ENCODE results near the gene MRPL55. TPM values are rescaled to one million over a fixed set of nuclear protein-coding genes. Genes with fewer than 3 reads are reported as not detected.
A peak's percentile ranks its signal among the peaks of the same experiment; 100 is the strongest.

The MRPL55 gene
- total and polyA plus RNA-seq, 2 of the 13 experiments (the other 11 are each of a cell fraction or from before 2014, with no cell fraction given): 58.6 to 92.9 TPM

DNA sequence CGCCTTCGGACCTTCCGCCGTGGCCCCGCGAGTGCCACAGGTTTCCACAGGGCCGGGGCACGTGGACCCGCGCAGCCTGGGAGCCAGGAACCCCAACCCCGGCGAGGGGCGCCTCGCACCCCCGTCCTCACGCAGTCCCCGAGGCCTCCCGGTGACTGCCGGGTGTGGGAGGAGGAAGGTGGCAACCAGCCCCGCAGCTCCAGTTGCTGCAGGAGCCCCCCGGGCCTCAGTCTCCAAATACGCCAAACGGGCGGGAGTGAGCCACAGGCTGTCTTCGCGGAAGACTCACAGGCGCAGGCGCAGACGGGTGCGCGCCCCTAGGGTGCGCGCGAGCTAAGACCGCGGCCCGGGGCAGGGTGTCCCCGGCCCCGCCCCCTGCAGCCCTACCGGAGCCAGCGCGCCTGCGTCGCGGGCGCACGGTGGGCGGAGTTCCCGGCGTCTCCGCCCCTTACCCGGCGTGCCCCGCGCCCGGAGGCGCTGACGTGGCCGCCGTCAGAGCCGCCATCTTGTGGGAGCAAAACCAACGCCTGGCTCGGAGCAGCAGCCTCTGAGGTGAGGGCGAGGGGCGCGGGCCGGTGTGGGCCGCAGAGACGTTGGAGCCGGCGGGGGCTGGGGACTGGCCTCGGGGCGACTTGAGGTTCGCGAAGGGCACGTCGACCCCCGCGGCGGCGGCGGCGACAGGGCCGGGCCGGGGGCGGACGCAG is 26.7 kb downstream of the MRPL55 start, which contains the start of gene ARF1 (continued):
- TF ChIP-seq, protein P1, sequence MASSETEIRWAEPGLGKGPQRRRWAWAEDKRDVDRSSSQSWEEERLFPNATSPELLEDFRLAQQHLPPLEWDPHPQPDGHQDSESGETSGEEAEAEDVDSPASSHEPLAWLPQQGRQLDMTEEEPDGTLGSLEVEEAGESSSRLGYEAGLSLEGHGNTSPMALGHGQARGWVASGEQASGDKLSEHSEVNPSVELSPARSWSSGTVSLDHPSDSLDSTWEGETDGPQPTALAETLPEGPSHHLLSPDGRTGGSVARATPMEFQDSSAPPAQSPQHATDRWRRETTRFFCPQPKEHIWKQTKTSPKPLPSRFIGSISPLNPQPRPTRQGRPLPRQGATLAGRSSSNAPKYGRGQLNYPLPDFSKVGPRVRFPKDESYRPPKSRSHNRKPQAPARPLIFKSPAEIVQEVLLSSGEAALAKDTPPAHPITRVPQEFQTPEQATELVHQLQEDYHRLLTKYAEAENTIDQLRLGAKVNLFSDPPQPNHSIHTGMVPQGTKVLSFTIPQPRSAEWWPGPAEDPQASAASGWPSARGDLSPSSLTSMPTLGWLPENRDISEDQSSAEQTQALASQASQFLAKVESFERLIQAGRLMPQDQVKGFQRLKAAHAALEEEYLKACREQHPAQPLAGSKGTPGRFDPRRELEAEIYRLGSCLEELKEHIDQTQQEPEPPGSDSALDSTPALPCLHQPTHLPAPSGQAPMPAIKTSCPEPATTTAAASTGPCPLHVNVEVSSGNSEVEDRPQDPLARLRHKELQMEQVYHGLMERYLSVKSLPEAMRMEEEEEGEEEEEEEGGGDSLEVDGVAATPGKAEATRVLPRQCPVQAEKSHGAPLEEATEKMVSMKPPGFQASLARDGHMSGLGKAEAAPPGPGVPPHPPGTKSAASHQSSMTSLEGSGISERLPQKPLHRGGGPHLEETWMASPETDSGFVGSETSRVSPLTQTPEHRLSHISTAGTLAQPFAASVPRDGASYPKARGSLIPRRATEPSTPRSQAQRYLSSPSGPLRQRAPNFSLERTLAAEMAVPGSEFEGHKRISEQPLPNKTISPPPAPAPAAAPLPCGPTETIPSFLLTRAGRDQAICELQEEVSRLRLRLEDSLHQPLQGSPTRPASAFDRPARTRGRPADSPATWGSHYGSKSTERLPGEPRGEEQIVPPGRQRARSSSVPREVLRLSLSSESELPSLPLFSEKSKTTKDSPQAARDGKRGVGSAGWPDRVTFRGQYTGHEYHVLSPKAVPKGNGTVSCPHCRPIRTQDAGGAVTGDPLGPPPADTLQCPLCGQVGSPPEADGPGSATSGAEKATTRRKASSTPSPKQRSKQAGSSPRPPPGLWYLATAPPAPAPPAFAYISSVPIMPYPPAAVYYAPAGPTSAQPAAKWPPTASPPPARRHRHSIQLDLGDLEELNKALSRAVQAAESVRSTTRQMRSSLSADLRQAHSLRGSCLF (CRISPR knock-in tag; IDR thresholded peaks at IDR 0.05; ENCODE audit: borderline replicate concordance): 0 out of 2 replicates have a peak, but pooled peaks have one; percentile 51
- TF ChIP-seq ZNF367 (CRISPR knock-in tag; IDR thresholded peaks at IDR 0.05; ENCODE audit: borderline replicate concordance) (no peak), YEATS2 (CRISPR knock-in tag; IDR thresholded peaks at IDR 0.05; ENCODE audit: borderline replicate concordance) (peak; percentile 48; the same call in 1 of the 2 replicates), NBN (conservative IDR thresholded peaks at IDR 0.05) (no peak), MTF2 (CRISPR knock-in tag; IDR thresholded peaks at IDR 0.05; ENCODE audit: borderline replicate concordance) (no peak), JDP2 (CRISPR knock-in tag; IDR thresholded peaks at IDR 0.05; ENCODE audit: borderline replicate concordance) (peak; percentile 40; the same call in 1 of the 2 replicates), ZNF703 (CRISPR knock-in tag; IDR thresholded peaks at IDR 0.05; ENCODE audit: borderline replicate concordance) (no peak), ZSCAN30 (CRISPR knock-in tag; IDR thresholded peaks at IDR 0.05) (no peak), TOE1 (CRISPR knock-in tag; IDR thresholded peaks at IDR 0.05) (0 out of 2 replicates have a peak, but pooled peaks have one; percentile 52), PHF8 (CRISPR knock-in tag; IDR thresholded peaks at IDR 0.05) (peak; percentile 86)
- TF ChIP-seq, protein P2, sequence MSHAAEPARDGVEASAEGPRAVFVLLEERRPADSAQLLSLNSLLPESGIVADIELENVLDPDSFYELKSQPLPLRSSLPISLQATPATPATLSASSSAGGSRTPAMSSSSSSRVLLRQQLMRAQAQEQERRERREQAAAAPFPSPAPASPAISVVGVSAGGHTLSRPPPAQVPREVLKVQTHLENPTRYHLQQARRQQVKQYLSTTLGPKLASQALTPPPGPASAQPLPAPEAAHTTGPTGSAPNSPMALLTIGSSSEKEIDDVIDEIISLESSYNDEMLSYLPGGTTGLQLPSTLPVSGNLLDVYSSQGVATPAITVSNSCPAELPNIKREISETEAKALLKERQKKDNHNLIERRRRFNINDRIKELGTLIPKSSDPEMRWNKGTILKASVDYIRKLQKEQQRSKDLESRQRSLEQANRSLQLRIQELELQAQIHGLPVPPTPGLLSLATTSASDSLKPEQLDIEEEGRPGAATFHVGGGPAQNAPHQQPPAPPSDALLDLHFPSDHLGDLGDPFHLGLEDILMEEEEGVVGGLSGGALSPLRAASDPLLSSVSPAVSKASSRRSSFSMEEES (CRISPR knock-in tag; IDR thresholded peaks at IDR 0.05): no peak
- TF ChIP-seq, protein P3, sequence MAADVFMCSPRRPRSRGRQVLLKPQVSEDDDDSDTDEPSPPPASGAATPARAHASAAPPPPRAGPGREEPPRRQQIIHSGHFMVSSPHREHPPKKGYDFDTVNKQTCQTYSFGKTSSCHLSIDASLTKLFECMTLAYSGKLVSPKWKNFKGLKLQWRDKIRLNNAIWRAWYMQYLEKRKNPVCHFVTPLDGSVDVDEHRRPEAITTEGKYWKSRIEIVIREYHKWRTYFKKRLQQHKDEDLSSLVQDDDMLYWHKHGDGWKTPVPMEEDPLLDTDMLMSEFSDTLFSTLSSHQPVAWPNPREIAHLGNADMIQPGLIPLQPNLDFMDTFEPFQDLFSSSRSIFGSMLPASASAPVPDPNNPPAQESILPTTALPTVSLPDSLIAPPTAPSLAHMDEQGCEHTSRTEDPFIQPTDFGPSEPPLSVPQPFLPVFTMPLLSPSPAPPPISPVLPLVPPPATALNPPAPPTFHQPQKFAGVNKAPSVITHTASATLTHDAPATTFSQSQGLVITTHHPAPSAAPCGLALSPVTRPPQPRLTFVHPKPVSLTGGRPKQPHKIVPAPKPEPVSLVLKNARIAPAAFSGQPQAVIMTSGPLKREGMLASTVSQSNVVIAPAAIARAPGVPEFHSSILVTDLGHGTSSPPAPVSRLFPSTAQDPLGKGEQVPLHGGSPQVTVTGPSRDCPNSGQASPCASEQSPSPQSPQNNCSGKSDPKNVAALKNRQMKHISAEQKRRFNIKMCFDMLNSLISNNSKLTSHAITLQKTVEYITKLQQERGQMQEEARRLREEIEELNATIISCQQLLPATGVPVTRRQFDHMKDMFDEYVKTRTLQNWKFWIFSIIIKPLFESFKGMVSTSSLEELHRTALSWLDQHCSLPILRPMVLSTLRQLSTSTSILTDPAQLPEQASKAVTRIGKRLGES (CRISPR knock-in tag; IDR thresholded peaks at IDR 0.05; ENCODE audit: borderline replicate concordance): no peak

Data from HepG2 (cell line).